GM12878 (cell line): Measurements from ENCODE around the gene IKZF1. TPM values are rescaled to one million over a fixed set of nuclear protein-coding genes. Genes with fewer than 3 reads are reported as not detected.

Experiments
- ATAC-seq: fragments of 200-7000 bp; cut with Tn5 transposase; 3 replicates; pipeline ENCODE4 v1.9.1; 2020; ENCODE audit warnings: mild to moderate bottlenecking, moderate library complexity
- BruUV-seq: library from RNA; stranded (reverse); fragments of 400-500 nt; replicated peaks from 2 replicates; lab custom pipeline; 2021; lab: Mats Ljungman, UMichigan
- CTCF ChIA-PET: fragments of 300-600 bp; sonication (Branson Sonifier 250); formaldehyde crosslinking; extraction: SDS; loops from one replicate; lab custom pipeline; 2021; ENCODE audit warnings: inconsistent platforms; lab: Yijun Ruan, JAX
- POLR2A ChIA-PET: fragments of 350-600 bp; formaldehyde crosslinking; extraction: SDS; loops from one replicate; lab custom pipeline; 2021; ENCODE audit warnings: inconsistent platforms; lab: Charles Lee
- RAD21 ChIA-PET: fragments of 300-600 bp; sonication (Branson Sonifier 250); formaldehyde crosslinking; loops from one replicate; lab custom pipeline; 2023; ENCODE audit warnings: antibody characterized with exemption; ENCODE audit not compliant: unreplicated experiment; lab: Charles Lee
- SMC1A ChIA-PET: fragments of 300-600 bp; sonication (Branson Sonifier 250); formaldehyde crosslinking; loops from one replicate; lab custom pipeline; 2023; ENCODE audit not compliant: unreplicated experiment, uncharacterized antibody; lab: Charles Lee
- DNase-seq: peaks from one replicate; pipeline ENCODE4 v3.0.0-alpha.2; 2011; ENCODE audit warnings: low read depth, low spot score
- FAIRE-seq: peaks from 3 replicates; lab custom pipeline; 2011; peaks lifted over from hg19 to GRCh38; lab: Jason Lieb, UNC
- H2AFZ ChIP-seq: 2 replicates; pipeline ENCODE4 v1.6.0; 2011; ENCODE audit warnings: low read depth, low read length, control low read depth; ENCODE audit not compliant: control insufficient read depth
- H3K27ac ChIP-seq: 2 replicates; pipeline ENCODE4 v1.5.1; 2011; ENCODE audit warnings: control low read depth; ENCODE audit not compliant: control insufficient read depth, insufficient read depth
- H3K27me3 ChIP-seq, 2 experiments: replicated peaks in 1 of 2; 2 replicates each; pipeline versions ENCODE4 v1.6.0 to v1.6.1; 2011; ENCODE audit warnings: low read length in 1 of 2; ENCODE audit not compliant: control insufficient read depth in 2 of 2, insufficient read depth in 2 of 2
- H3K36me3 ChIP-seq, 2 experiments: 2 replicates each; pipeline ENCODE4 v1.5.1; 2011; ENCODE audit warnings: low read length in 1 of 2; ENCODE audit not compliant: control insufficient read depth in 2 of 2, insufficient read depth in 2 of 2
- H3K4me1 ChIP-seq: 2 replicates; pipeline ENCODE4 v1.6.1; 2011; ENCODE audit warnings: mild to moderate bottlenecking, low read length, moderate library complexity, mixed read lengths; ENCODE audit not compliant: control insufficient read depth, insufficient read depth
- H3K4me2 ChIP-seq: 2 replicates; pipeline ENCODE4 v1.6.0; 2011; ENCODE audit warnings: control low read depth; ENCODE audit not compliant: control insufficient read depth, insufficient read depth
- H3K4me3 ChIP-seq: fragments of 200-600 bp; sonication (generic); 2 replicates; pipeline ENCODE4 v1.5.1; 2016
- H3K79me2 ChIP-seq: 2 replicates; pipeline ENCODE4 v1.6.0; 2011; ENCODE audit warnings: low read length; ENCODE audit not compliant: control insufficient read depth, insufficient read depth
- H3K9ac ChIP-seq: 2 replicates; pipeline ENCODE4 v1.8.0; 2011; ENCODE audit warnings: low read length, control low read depth, mixed read lengths; ENCODE audit not compliant: control insufficient read depth, insufficient read depth
- H3K9me3 ChIP-seq: replicated peaks from 3 replicates; pipeline ENCODE4 v1.5.1; 2011; ENCODE audit warnings: mild to moderate bottlenecking, low read length; ENCODE audit not compliant: control insufficient read depth, insufficient read depth
- H4K20me1 ChIP-seq: 2 replicates; pipeline ENCODE4 v1.6.0; 2011; ENCODE audit not compliant: control insufficient read depth, insufficient read depth
- EED ChIP-seq: sonication (generic); IDR thresholded peaks from 2 replicates; pipeline ENCODE4 v1.6.1; 2016; ENCODE audit warnings: antibody characterized with exemption, low read depth
- ETV6 ChIP-seq, 2 experiments: fragments of 450-650 bp in 1 of 2; IDR thresholded peaks in 1 of 2; conservative IDR thresholded peaks in 1 of 2; 2 replicates each; pipeline ENCODE4 v1.6.1; 2014; ENCODE audit warnings: antibody characterized with exemption in 1 of 2, borderline replicate concordance in 1 of 2, low read depth in 1 of 2, mild to moderate bottlenecking in 1 of 2, moderate library complexity in 1 of 2
- FOS ChIP-seq: IDR thresholded peaks from 3 replicates; pipeline ENCODE4 v1.6.1; 2011; ENCODE audit warnings: borderline replicate concordance; ENCODE audit not compliant: insufficient read length; ENCODE audit errors: extremely low read depth
- IRF4 ChIP-seq: IDR thresholded peaks from 2 replicates; pipeline ENCODE4 v1.6.1; 2011; ENCODE audit warnings: low read depth, low read length
- JUNB ChIP-seq: IDR thresholded peaks from 2 replicates; pipeline ENCODE4 v1.6.1; 2016; ENCODE audit warnings: antibody characterized with exemption, mild to moderate bottlenecking
- NR2F1 ChIP-seq: fragments of 450-650 bp; conservative IDR thresholded peaks from 2 replicates; pipeline ENCODE4 v1.6.1; 2017; ENCODE audit warnings: mild to moderate bottlenecking
- RUNX3 ChIP-seq: IDR thresholded peaks from 2 replicates; pipeline ENCODE4 v1.6.1; 2012; ENCODE audit warnings: low read length, inconsistent platforms
- SPI1 ChIP-seq: IDR thresholded peaks from 2 replicates; pipeline ENCODE4 v1.6.1; 2011; ENCODE audit warnings: low read depth, mild to moderate bottlenecking, low read length, moderate library complexity, borderline replicate concordance; ENCODE audit not compliant: insufficient read depth
- SRF ChIP-seq, 2 experiments: IDR thresholded peaks; 2 replicates each; pipeline ENCODE4 v1.6.1; 2011; ENCODE audit warnings: low read depth in 2 of 2, low read length in 2 of 2, mild to moderate bottlenecking in 1 of 2, moderate library complexity in 1 of 2
- YY1 ChIP-seq: IDR thresholded peaks from 2 replicates; pipeline ENCODE4 v1.6.1; 2011; ENCODE audit warnings: low read depth, mild to moderate bottlenecking, low read length
- ZNF207 ChIP-seq: fragments of 450-650 bp; IDR thresholded peaks from 2 replicates; pipeline ENCODE4 v1.6.1; 2014; ENCODE audit warnings: antibody characterized with exemption, mild to moderate bottlenecking, borderline replicate concordance
- WGBS: methylation state at CpG from one replicate; pipeline ENCODE4 v1.1.6; 2016; ENCODE audit warnings: low lambda C conversion rate; ENCODE audit not compliant: insufficient replicate concordance, insufficient coverage; ENCODE audit errors: missing lambda C conversion rate; 5-methylcytosine and 5-hydroxymethylcytosine counted together
- in situ Hi-C: fragments of 300-500 bp; cut with MboI; formaldehyde crosslinking; loops from 9 replicates; pipeline ENCODE4 v1.14.3; 2018; ENCODE audit warnings: mixed read lengths
- intact Hi-C: fragments of 100-400 bp; cut with micrococcal nuclease; formaldehyde crosslinking; loops from one replicate; pipeline ENCODE4 v1.14.2; 2022; ENCODE audit not compliant: unreplicated experiment
- polyA plus RNA-seq, 11 experiments: library from polyadenylated mRNA; depleted of rRNA in 4 of 11; unstranded in 6 of 11; stranded (reverse) in 5 of 11; fragments of >200 nt; fragmentation: Nextera tagmentation in 4 of 11; fragmentation: Illumina TruSeq in 1 of 11; extraction: Ambion mirVana in 4 of 11; extraction: Trizol in 1 of 11; gene quantifications; 1 replicate in 1 of 11; 2 replicates in 10 of 11; pipeline versions ENCODE4 v1.2.1 to v1.2.3, GENCODE V29; 2011 to 2016; ENCODE audit warnings: inconsistent platforms in 2 of 11, missing spikeins in 2 of 11, low read depth in 1 of 11
- total RNA-seq, 4 experiments: library from RNA; depleted of rRNA in 3 of 4; stranded (reverse); fragments of >200 nt in 3 of 4; fragmentation: Illumina TruSeq in 1 of 4; extraction: Trizol in 1 of 4; gene quantifications; 2 replicates each; pipeline versions ENCODE4 v1.2.1 to v1.2.3, GENCODE V29; 2013 to 2021
- TF ChIP-seq, protein P1 (sequence below): IDR thresholded peaks from 2 replicates; pipeline ENCODE4 v1.6.1; 2012; ENCODE audit warnings: low read depth, low read length, improper control_type of control experiment
- TF ChIP-seq, protein P2 (sequence below): IDR thresholded peaks from 2 replicates; pipeline ENCODE4 v1.6.1; 2012; ENCODE audit warnings: low read depth, low read length, improper control_type of control experiment
- TF ChIP-seq, protein P3 (sequence below): IDR thresholded peaks from 2 replicates; pipeline ENCODE4 v1.6.1; 2012; ENCODE audit warnings: improper control_type of control experiment, low read depth, low read length; ENCODE audit not compliant: insufficient replicate concordance

Gene IKZF1
- total and polyA plus RNA-seq, 10 of the 15 experiments (the other 5 are each of a cell fraction or from before 2014, with no cell fraction given): 27.2 to 125 (median 71.6) TPM

DNA sequence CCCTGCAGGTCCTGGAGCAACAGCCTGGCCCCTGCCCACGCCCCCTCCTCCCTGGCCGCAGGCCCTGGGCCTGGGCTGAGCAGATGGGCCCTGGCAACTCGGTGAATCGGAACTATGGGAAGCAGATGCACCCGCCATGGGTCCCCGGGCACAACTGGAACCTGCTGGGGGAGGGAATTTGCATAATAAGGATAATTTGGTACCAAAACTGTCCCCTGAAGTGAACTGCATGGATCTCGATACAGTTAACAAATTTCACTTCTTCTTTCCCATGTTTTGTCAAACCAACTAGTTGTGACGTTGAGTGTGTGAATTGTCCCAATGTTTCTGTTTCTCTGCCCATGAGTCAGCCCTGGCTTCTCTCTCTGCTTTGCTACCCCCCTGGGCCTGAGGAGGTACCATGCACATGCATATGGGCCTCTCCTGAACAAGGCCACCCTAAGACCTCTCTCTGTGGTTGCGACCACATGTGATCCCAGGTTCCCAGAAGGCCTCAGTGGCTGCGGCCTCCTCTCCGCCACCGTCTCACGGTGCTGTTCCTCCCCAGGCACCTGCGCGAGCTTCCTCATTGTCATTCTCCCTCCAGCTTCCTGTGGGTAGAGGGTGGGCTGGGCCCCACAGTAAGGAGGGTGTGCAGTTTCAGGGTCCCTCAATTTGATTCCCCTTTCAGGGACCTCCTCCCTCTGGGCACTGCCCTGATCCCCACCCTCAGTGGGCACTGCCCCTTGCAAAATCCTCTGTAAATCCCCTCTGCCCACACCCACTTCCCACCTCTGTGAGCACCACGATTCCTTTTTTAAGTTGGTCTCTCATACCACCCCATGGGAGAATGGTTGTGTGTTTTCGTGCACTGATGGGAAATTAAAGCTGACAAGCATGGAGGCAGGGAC, 105.6 kb downstream of the IKZF1 start (continued):
- TF ChIP-seq ETV6 (conservative IDR thresholded peaks at IDR 0.05 in 1 of 2, IDR thresholded peaks at IDR 0.05 in 1 of 2; ENCODE audit: borderline replicate concordance in 1 of 2, low read depth in 1 of 2): no peak; a peak in 1 of 4 replicates
- TF ChIP-seq IRF4: 0 out of 2 replicates have a peak, but pooled peaks have one; percentile 51
- no peak for TF ChIP-seq JUNB
- TF ChIP-seq YY1: 0 out of 2 replicates have a peak, but pooled peaks have one; percentile 7
- TF ChIP-seq SPI1: peak; percentile 85
- TF ChIP-seq NR2F1: no peak; the same call in 1 of the 2 replicates
- no peak for TF ChIP-seq FOS
- TF ChIP-seq, protein P1, sequence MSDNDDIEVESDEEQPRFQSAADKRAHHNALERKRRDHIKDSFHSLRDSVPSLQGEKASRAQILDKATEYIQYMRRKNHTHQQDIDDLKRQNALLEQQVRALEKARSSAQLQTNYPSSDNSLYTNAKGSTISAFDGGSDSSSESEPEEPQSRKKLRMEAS: peak; percentile 15; the same call in 1 of the 2 replicates
- TF ChIP-seq EED: peak; percentile 90

DNA sequence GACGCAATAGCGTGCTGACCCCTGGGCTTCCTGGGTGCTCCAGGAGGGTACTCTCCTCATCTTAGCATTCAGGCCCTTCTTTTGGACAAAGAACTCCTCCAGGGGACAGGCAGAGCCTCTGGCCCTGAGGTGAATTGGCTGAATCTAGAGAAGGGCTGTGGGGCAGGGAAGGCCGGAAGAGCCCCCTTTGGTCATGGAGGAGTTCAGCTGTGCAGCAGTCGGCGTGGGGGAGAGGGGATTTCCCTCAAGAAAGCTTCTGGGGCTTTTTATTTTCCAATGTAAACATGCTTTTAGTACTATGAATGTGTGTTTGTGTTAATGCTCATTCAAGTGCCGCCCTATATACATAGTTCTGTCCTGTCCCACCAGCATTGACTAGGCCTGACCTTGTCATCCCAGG, 106.8 kb downstream of the IKZF1 start:
- POLR2A ChIA-PET: no interaction called here
- H3K79me2 ChIP-seq: no peaks in the 10 kb centered on the region
- H3K27me3 ChIP-seq: no peaks in the 10 kb centered on the region
- intact Hi-C loops (loop anchor here (2.0 kb wide), 1 partner anchor 141 kb away; no protein-coding TSS in a partner anchor), in situ Hi-C loops (loop anchor here (10.0 kb wide), 1 partner anchor 207 kb away; no protein-coding TSS in a partner anchor)
- 24% methylated on average over 6 of the region's 6 CpGs for WGBS
- no peaks in the 10 kb centered on the region for H3K9me3 ChIP-seq
- SMC1A ChIA-PET: interaction anchor here (0.8 to 1.6 kb wide), 4 partner anchors 9 to 292 kb away, joined by 3 to 5 read pairs (median 4); no protein-coding TSS in a partner anchor
- TF ChIP-seq RUNX3 (0 out of 2 replicates have a peak, but pooled peaks have one; percentile 18), ZNF207 (no peak), SRF (IDR thresholded peaks at IDR 0.05; ENCODE audit: low read depth in 2 of 2, low read length in 2 of 2) (peak; percentile 91 to 98)
- TF ChIP-seq, protein P2, sequence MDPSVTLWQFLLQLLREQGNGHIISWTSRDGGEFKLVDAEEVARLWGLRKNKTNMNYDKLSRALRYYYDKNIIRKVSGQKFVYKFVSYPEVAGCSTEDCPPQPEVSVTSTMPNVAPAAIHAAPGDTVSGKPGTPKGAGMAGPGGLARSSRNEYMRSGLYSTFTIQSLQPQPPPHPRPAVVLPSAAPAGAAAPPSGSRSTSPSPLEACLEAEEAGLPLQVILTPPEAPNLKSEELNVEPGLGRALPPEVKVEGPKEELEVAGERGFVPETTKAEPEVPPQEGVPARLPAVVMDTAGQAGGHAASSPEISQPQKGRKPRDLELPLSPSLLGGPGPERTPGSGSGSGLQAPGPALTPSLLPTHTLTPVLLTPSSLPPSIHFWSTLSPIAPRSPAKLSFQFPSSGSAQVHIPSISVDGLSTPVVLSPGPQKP: peak; percentile 50; the same call in 1 of the 2 replicates
- TF ChIP-seq, protein P3, sequence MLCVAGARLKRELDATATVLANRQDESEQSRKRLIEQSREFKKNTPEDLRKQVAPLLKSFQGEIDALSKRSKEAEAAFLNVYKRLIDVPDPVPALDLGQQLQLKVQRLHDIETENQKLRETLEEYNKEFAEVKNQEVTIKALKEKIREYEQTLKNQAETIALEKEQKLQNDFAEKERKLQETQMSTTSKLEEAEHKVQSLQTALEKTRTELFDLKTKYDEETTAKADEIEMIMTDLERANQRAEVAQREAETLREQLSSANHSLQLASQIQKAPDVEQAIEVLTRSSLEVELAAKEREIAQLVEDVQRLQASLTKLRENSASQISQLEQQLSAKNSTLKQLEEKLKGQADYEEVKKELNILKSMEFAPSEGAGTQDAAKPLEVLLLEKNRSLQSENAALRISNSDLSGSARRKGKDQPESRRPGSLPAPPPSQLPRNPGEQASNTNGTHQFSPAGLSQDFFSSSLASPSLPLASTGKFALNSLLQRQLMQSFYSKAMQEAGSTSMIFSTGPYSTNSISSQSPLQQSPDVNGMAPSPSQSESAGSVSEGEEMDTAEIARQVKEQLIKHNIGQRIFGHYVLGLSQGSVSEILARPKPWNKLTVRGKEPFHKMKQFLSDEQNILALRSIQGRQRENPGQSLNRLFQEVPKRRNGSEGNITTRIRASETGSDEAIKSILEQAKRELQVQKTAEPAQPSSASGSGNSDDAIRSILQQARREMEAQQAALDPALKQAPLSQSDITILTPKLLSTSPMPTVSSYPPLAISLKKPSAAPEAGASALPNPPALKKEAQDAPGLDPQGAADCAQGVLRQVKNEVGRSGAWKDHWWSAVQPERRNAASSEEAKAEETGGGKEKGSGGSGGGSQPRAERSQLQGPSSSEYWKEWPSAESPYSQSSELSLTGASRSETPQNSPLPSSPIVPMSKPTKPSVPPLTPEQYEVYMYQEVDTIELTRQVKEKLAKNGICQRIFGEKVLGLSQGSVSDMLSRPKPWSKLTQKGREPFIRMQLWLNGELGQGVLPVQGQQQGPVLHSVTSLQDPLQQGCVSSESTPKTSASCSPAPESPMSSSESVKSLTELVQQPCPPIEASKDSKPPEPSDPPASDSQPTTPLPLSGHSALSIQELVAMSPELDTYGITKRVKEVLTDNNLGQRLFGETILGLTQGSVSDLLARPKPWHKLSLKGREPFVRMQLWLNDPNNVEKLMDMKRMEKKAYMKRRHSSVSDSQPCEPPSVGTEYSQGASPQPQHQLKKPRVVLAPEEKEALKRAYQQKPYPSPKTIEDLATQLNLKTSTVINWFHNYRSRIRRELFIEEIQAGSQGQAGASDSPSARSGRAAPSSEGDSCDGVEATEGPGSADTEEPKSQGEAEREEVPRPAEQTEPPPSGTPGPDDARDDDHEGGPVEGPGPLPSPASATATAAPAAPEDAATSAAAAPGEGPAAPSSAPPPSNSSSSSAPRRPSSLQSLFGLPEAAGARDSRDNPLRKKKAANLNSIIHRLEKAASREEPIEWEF: no peak
- RAD21 ChIA-PET: interaction anchor here (0.8 to 2.3 kb wide), 4 partner anchors 37 to 206 kb away, joined by 3 to 7 read pairs (median 4); no protein-coding TSS in a partner anchor
- peaks cover 67% of the 10 kb centered on the region for H3K4me1 ChIP-seq
- no TSS peak for BruUV-seq
- H3K4me3 ChIP-seq: no peak overlapping the region
- CTCF ChIA-PET: interaction anchor here (1.3 to 1.9 kb wide), 3 partner anchors 43 to 291 kb away, joined by 4 to 12 read pairs (median 6); no protein-coding TSS in a partner anchor
- peak overlapping the region; percentile 44; the same call in 1 of the 2 replicates for H3K4me2 ChIP-seq
- H3K27ac ChIP-seq: peak overlapping the region; percentile 54
- ATAC-seq: no peak
- peak overlapping the region; percentile 37 for H2AFZ ChIP-seq
- no peaks in the 10 kb centered on the region for H3K36me3 ChIP-seq
- H3K9ac ChIP-seq: peak overlapping the region; percentile 35; the same call in 1 of the 2 replicates
- no peak for FAIRE-seq
- DNase-seq: no peak
- no peaks in the 10 kb centered on the region for H4K20me1 ChIP-seq
